HG03439 (cell line): ENCODE results near the gene OGFR.

Experiments
- ATAC-seq: cut with Tn5 transposase; IDR thresholded peaks from one replicate; pipeline ENCODE4 v1.9.1; 2021; ENCODE audit warnings: mild to moderate bottlenecking, moderate library complexity; ENCODE audit not compliant: unreplicated experiment

Gene OGFR

GRCh38 chr20:62824476-62825332, 20.1 kb downstream of the OGFR start:
- no peak for ATAC-seq

- no peak for ATAC-seq
Observed at GRCh38 chr20:62825333-62825985, 20.8 kb downstream of the OGFR start.

- no peak for ATAC-seq
Observed at GRCh38 chr20:62825986-62826645, 21.5 kb downstream of the OGFR start.

GRCh38 chr20:62826646-62827310, 22.1 kb downstream of the OGFR start:
- ATAC-seq = no peak

- no peak for ATAC-seq
Observed at GRCh38 chr20:62827311-62828038, 22.8 kb downstream of the OGFR start.

- no peak for ATAC-seq
Observed at GRCh38 chr20:62828051-62828450, 23.4 kb downstream of the OGFR start.

- no peak for ATAC-seq
Observed at GRCh38 chr20:62828511-62829230, 24.0 kb downstream of the OGFR start.

GRCh38 chr20:62829231-62830230, 24.9 kb downstream of the OGFR start:
- no peak for ATAC-seq

GRCh38 chr20:62830251-62830650, 25.6 kb downstream of the OGFR start:
- no peak for ATAC-seq

GRCh38 chr20:62830821-62831220, 26.2 kb downstream of the OGFR start:
- no peak for ATAC-seq

GRCh38 chr20:62831361-62831788, 26.7 kb downstream of the OGFR start:
- no peak for ATAC-seq

- no peak for ATAC-seq
Observed at GRCh38 chr20:62831854-62832211, 27.2 kb downstream of the OGFR start.

- no peak for ATAC-seq
Observed at GRCh38 chr20:62832212-62832922, 27.7 kb downstream of the OGFR start.

- ATAC-seq = no peak
Observed at GRCh38 chr20:62832951-62833391, 28.3 kb downstream of the OGFR start.

GRCh38 chr20:62834967-62835730, 30.5 kb downstream of the OGFR start:
- no peak for ATAC-seq

GRCh38 chr20:62835931-62836861, 31.6 kb downstream of the OGFR start:
- no peak for ATAC-seq
